SK-N-SH (cell line): Measurements from ENCODE around the gene ARHGAP29. TPM values are rescaled to one million over a fixed set of nuclear protein-coding genes. Genes with fewer than 3 reads are reported as not detected.

ENCODE experiments used
- CTCF ChIA-PET: fragments of 300-600, 350-600 bp; formaldehyde crosslinking; extraction: SDS; loops from one replicate; lab custom pipeline; 2021; lab: Yijun Ruan, JAX
- POLR2A ChIA-PET: fragments of 350-600 bp; sonication (Branson Sonifier 250); formaldehyde crosslinking; extraction: SDS; loops from one replicate; lab custom pipeline; 2020; ENCODE audit warnings: antibody characterized with exemption, inconsistent platforms; lab: Yijun Ruan, JAX
- DNase-seq: peaks from one replicate; pipeline ENCODE4 v3.0.0; 2012
- H2AFZ ChIP-seq: fragments of 200-600 bp; sonication (generic); 2 replicates; pipeline ENCODE4 v1.8.1; 2016; ENCODE audit warnings: antibody characterized with exemption, mild to moderate bottlenecking, low read depth
- H3F3A ChIP-seq: fragments of 200-600 bp; sonication (generic); replicated peaks from 2 replicates; pipeline ENCODE3; 2016; ENCODE audit warnings: antibody characterized with exemption, mild to moderate bottlenecking; ENCODE audit not compliant: insufficient read depth
- H3K27ac ChIP-seq, 2 experiments: fragments of 200-500 bp in 1 of 2; fragments of 200-600 bp in 1 of 2; sonication (Bioruptor generic) in 1 of 2; sonication (generic), shearing (Covaris generic) in 1 of 2; 2 replicates each; pipeline versions ENCODE4 v1.5.1 to v1.6.1; 2014 to 2016; ENCODE audit warnings: low read depth in 2 of 2, inconsistent platforms in 1 of 2, low read length in 1 of 2, mild to moderate bottlenecking in 1 of 2, mixed read lengths in 1 of 2
- H3K27me3 ChIP-seq: fragments of 200-600 bp; sonication (generic), shearing (Covaris generic); 2 replicates; pipeline ENCODE4 v1.6.1; 2016; ENCODE audit warnings: mixed run types; ENCODE audit not compliant: insufficient read depth
- H3K36me3 ChIP-seq, 2 experiments: fragments of 200-500 bp in 1 of 2; fragments of 200-600 bp in 1 of 2; sonication (Bioruptor generic) in 1 of 2; sonication (generic) in 1 of 2; replicated peaks in 1 of 2; 2 replicates each; pipeline versions ENCODE3 to v1.5.1; 2014 to 2016; ENCODE audit warnings: low read length in 1 of 2, mild to moderate bottlenecking in 1 of 2; ENCODE audit not compliant: insufficient read depth in 2 of 2, control insufficient read depth in 1 of 2
- H3K4me1 ChIP-seq, 2 experiments: fragments of 200-500 bp in 1 of 2; fragments of 200-600 bp in 1 of 2; sonication (Bioruptor generic) in 1 of 2; sonication (generic), shearing (Covaris generic) in 1 of 2; 2 replicates each; pipeline versions ENCODE4 v1.5.1 to v1.6.1; 2014 to 2016; ENCODE audit warnings: low read depth in 1 of 2, low read length in 1 of 2, mixed run types in 1 of 2; ENCODE audit not compliant: insufficient read depth in 2 of 2, control insufficient read depth in 1 of 2
- H3K4me2 ChIP-seq: fragments of 200-600 bp; sonication (generic), shearing (Covaris generic); 2 replicates; pipeline ENCODE4 v1.6.1; 2017; ENCODE audit warnings: mixed run types
- H3K4me3 ChIP-seq, 2 experiments: fragments of 200-500 bp in 1 of 2; fragments of 200-600 bp in 1 of 2; sonication (Bioruptor generic) in 1 of 2; sonication (generic), shearing (Covaris generic) in 1 of 2; 2 replicates each; pipeline versions ENCODE4 v1.5.1 to v1.8.1; 2014 to 2016; ENCODE audit warnings: low read depth in 2 of 2, inconsistent platforms in 1 of 2, low read length in 1 of 2, mild to moderate bottlenecking in 1 of 2, mixed read lengths in 1 of 2, moderate library complexity in 1 of 2
- H3K79me2 ChIP-seq: fragments of 200-600 bp; sonication (generic); 2 replicates; pipeline ENCODE4 v1.8.1; 2017; ENCODE audit warnings: mild to moderate bottlenecking; ENCODE audit not compliant: insufficient read depth
- H3K9ac ChIP-seq: fragments of 200-600 bp; sonication (generic); 2 replicates; pipeline ENCODE4 v1.6.1; 2017; ENCODE audit warnings: mixed run types
- H3K9me2 ChIP-seq: fragments of 200-600 bp; sonication (generic); 2 replicates; pipeline ENCODE4 v1.6.1; 2017; ENCODE audit warnings: mixed run types
- H3K9me3 ChIP-seq: fragments of 200-600 bp; sonication (generic); 2 replicates; pipeline ENCODE4 v1.6.1; 2017; ENCODE audit warnings: mixed run types, mild to moderate bottlenecking, moderate library complexity
- H4K20me1 ChIP-seq: fragments of 200-600 bp; sonication (generic); 2 replicates; pipeline ENCODE4 v1.6.1; 2017; ENCODE audit warnings: mild to moderate bottlenecking, mixed run types; ENCODE audit not compliant: insufficient read depth
- EP300 ChIP-seq, 2 experiments: IDR thresholded peaks; 2 replicates each; pipeline versions ENCODE4 v1.4.0 to v1.6.1; 2012; ENCODE audit warnings: borderline replicate concordance in 1 of 2, low read depth in 1 of 2, low read length in 1 of 2
- EZH2phosphoT487 ChIP-seq: fragments of 200-600 bp; sonication (generic); IDR thresholded peaks from 2 replicates; pipeline ENCODE4 v1.6.1; 2017; ENCODE audit warnings: low read depth, mixed run types, mild to moderate bottlenecking, antibody characterized with exemption, moderate library complexity, borderline replicate concordance
- FOSL2 ChIP-seq: IDR thresholded peaks from 2 replicates; pipeline ENCODE4 v1.4.0; 2012; ENCODE audit warnings: low read depth, mild to moderate bottlenecking, moderate library complexity, borderline replicate concordance
- MEF2A ChIP-seq: IDR thresholded peaks from 2 replicates; pipeline ENCODE4 v1.4.0; 2012; ENCODE audit warnings: low read depth, borderline replicate concordance
- NFIC ChIP-seq: IDR thresholded peaks from 2 replicates; pipeline ENCODE4 v1.4.0; 2012; ENCODE audit warnings: borderline replicate concordance
- NRF1 ChIP-seq: IDR thresholded peaks from 2 replicates; pipeline ENCODE4 v1.6.1; 2012; ENCODE audit warnings: low read depth, mild to moderate bottlenecking, low read length
- POLR2AphosphoS5 ChIP-seq: IDR thresholded peaks from 2 replicates; pipeline ENCODE4 v1.6.1; 2012; ENCODE audit warnings: low read depth, low read length
- RAD21 ChIP-seq: IDR thresholded peaks from 2 replicates; pipeline ENCODE4 v1.6.1; 2012; ENCODE audit warnings: mild to moderate bottlenecking, low read length
- RCOR1 ChIP-seq: fragments of 150-350 bp; IDR thresholded peaks from 2 replicates; pipeline ENCODE4 v1.6.1; 2017; ENCODE audit warnings: antibody characterized with exemption, low read length
- RFX5 ChIP-seq: IDR thresholded peaks from 2 replicates; pipeline ENCODE4 v1.6.1; 2012; ENCODE audit warnings: mild to moderate bottlenecking, improper control_type of control experiment, low read length
- RXRA ChIP-seq: IDR thresholded peaks from 2 replicates; pipeline ENCODE4 v1.4.0; 2012; ENCODE audit warnings: low read depth, mild to moderate bottlenecking, borderline replicate concordance
- SIN3A ChIP-seq: IDR thresholded peaks from 2 replicates; pipeline ENCODE4 v1.6.1; 2012; ENCODE audit warnings: low read depth, mild to moderate bottlenecking, low read length, moderate library complexity, borderline replicate concordance
- USF2 ChIP-seq: fragments of 150-350 bp; IDR thresholded peaks from 2 replicates; pipeline ENCODE4 v1.6.1; 2017; ENCODE audit warnings: antibody characterized with exemption, low read length, low read depth, borderline replicate concordance
- ZBTB33 ChIP-seq: IDR thresholded peaks from 2 replicates; pipeline ENCODE4 v1.4.0; 2012; ENCODE audit warnings: low read depth, borderline replicate concordance
- WGBS: methylation state at CpG from one replicate; pipeline ENCODE4 v1.1.6; 2017; ENCODE audit warnings: low lambda C conversion rate; 5-methylcytosine and 5-hydroxymethylcytosine counted together
- polyA plus RNA-seq, 3 experiments: library from polyadenylated mRNA; depleted of rRNA; stranded (reverse); fragments of >200 nt; gene quantifications; 2 replicates each; pipeline ENCODE4 v1.2.3, GENCODE V29; 2012
- TF ChIP-seq, protein P1 (sequence below): IDR thresholded peaks from 2 replicates; pipeline ENCODE4 v1.4.0; 2012; ENCODE audit warnings: low read depth
- TF ChIP-seq, protein P2 (sequence below): IDR thresholded peaks from 2 replicates; pipeline ENCODE4; 2012
- TF ChIP-seq, protein P3 (sequence below): fragments of 200-600 bp; sonication (generic); IDR thresholded peaks from 2 replicates; pipeline ENCODE4 v1.6.1; 2017; ENCODE audit warnings: antibody characterized with exemption, mild to moderate bottlenecking, moderate library complexity

Gene ARHGAP29
- polyA plus RNA-seq, 1 of the 3 experiments (the other 2 are of a cell fraction), result 20.1 TPM

- Histone ChIP-seq H4K20me1 (no peaks in the 10 kb centered on the region), H3K9me3 (no peaks in the 10 kb centered on the region), H3F3A (peaks cover 10% of the 10 kb centered on the region), H3K9ac (no peak overlapping the region), H3K9me2 (no peaks in the 10 kb centered on the region), H3K4me1 (peaks cover 4 to 8% of the 10 kb centered on the region in 2 experiments; a peak in 2 of 4 replicates), H2AFZ (no peak overlapping the region; the same call in 1 of the 2 replicates), H3K27ac (no peak overlapping the region; a peak in 1 of 4 replicates), H3K27me3 (no peaks in the 10 kb centered on the region), H3K79me2 (no peaks in the 10 kb centered on the region), H3K4me3 (no peak overlapping the region), H3K36me3 (no peaks in the 10 kb centered on the region), H3K4me2 (no peak overlapping the region)
- DNase-seq, result no peak
- ChIA-PET CTCF (interaction anchor here (0.6 to 2.8 kb wide), 6 partner anchors 26 to 229 kb away, joined by 3 to 19 read pairs (median 4); no protein-coding TSS in a partner anchor), POLR2A (interaction anchor here (0.7 kb wide), 1 partner anchor 9 kb away, joined by 3 read pairs; no protein-coding TSS in a partner anchor)
- 66% methylated on average over 3 of the region's 3 CpGs for WGBS
- TF ChIP-seq NFIC, result no peak
- TF ChIP-seq ZBTB33, result no peak
- no peak for TF ChIP-seq NRF1
- no peak for TF ChIP-seq MEF2A
- no peak for TF ChIP-seq POLR2AphosphoS5
- TF ChIP-seq, protein P1, sequence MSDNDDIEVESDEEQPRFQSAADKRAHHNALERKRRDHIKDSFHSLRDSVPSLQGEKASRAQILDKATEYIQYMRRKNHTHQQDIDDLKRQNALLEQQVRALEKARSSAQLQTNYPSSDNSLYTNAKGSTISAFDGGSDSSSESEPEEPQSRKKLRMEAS, result no peak
- TF ChIP-seq FOSL2, result no peak
- no peak for TF ChIP-seq SIN3A
- no peak for TF ChIP-seq RAD21
- TF ChIP-seq, protein P2, sequence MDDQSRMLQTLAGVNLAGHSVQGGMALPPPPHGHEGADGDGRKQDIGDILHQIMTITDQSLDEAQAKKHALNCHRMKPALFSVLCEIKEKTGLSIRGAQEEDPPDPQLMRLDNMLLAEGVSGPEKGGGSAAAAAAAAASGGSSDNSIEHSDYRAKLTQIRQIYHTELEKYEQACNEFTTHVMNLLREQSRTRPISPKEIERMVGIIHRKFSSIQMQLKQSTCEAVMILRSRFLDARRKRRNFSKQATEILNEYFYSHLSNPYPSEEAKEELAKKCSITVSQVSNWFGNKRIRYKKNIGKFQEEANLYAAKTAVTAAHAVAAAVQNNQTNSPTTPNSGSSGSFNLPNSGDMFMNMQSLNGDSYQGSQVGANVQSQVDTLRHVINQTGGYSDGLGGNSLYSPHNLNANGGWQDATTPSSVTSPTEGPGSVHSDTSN, result no peak
- no peak for TF ChIP-seq RCOR1
- TF ChIP-seq USF2, result no peak
- TF ChIP-seq, protein P3, sequence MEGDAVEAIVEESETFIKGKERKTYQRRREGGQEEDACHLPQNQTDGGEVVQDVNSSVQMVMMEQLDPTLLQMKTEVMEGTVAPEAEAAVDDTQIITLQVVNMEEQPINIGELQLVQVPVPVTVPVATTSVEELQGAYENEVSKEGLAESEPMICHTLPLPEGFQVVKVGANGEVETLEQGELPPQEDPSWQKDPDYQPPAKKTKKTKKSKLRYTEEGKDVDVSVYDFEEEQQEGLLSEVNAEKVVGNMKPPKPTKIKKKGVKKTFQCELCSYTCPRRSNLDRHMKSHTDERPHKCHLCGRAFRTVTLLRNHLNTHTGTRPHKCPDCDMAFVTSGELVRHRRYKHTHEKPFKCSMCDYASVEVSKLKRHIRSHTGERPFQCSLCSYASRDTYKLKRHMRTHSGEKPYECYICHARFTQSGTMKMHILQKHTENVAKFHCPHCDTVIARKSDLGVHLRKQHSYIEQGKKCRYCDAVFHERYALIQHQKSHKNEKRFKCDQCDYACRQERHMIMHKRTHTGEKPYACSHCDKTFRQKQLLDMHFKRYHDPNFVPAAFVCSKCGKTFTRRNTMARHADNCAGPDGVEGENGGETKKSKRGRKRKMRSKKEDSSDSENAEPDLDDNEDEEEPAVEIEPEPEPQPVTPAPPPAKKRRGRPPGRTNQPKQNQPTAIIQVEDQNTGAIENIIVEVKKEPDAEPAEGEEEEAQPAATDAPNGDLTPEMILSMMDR, result no peak
- no peak for TF ChIP-seq EZH2phosphoT487
- no peak for TF ChIP-seq RXRA
- no peak for TF ChIP-seq EP300 (IDR thresholded peaks at IDR 0.05; ENCODE audit: borderline replicate concordance in 1 of 2, low read depth in 1 of 2, low read length in 1 of 2)
- TF ChIP-seq RFX5, result no peak
- TF ChIP-seq, all 33 proteins: peak for 0
Measured at GRCh38 chr1:94254073-94254810, 16.9 kb upstream of the ARHGAP29 start.
